Brain microvascular endothelial cell (primary cell): ENCODE measurements around the gene LPAR5.
"Not testable (repeated sequence)": the region's sequence is repeated elsewhere in the genome, so short reads cannot be mapped to it uniquely, and the experiment has no call there.

Source experiments
- DNase-seq: peaks from one replicate; pipeline ENCODE4 v3.0.0-alpha.2; 2020
- H3K27ac ChIP-seq: fragments of 250-450 bp; sonication (Bioruptor Pico); 2 replicates; pipeline ENCODE4 v1.5.1; 2020; ENCODE audit warnings: mild to moderate bottlenecking, moderate library complexity
- H3K27me3 ChIP-seq: fragments of 250-450 bp; sonication (Bioruptor Pico); replicated peaks from 2 replicates; pipeline ENCODE4 v1.5.1; 2020; ENCODE audit warnings: mild to moderate bottlenecking
- H3K36me3 ChIP-seq: fragments of 250-450 bp; sonication (Bioruptor Pico); replicated peaks from 2 replicates; pipeline ENCODE4 v1.5.1; 2020; ENCODE audit warnings: mild to moderate bottlenecking
- H3K4me3 ChIP-seq: 2 replicates; pipeline ENCODE4 v1.5.1; 2011; ENCODE audit warnings: low read depth, mild to moderate bottlenecking, control low read depth, low read length, moderate library complexity
- in situ Hi-C: cut with HindIII; loops from 2 replicates; pipeline ENCODE4 v1.10.0; 2017; ENCODE audit warnings: low sequenced_read_pairs, low pct_ligation_motif_present
- TF ChIP-seq, protein P1 (sequence below): IDR thresholded peaks from 2 replicates; pipeline ENCODE4 v1.5.1; 2011; ENCODE audit warnings: low read depth, mild to moderate bottlenecking, moderate library complexity, low read length, control low read depth, inconsistent platforms; ENCODE audit errors: missing control alignments

The LPAR5 gene

DNA sequence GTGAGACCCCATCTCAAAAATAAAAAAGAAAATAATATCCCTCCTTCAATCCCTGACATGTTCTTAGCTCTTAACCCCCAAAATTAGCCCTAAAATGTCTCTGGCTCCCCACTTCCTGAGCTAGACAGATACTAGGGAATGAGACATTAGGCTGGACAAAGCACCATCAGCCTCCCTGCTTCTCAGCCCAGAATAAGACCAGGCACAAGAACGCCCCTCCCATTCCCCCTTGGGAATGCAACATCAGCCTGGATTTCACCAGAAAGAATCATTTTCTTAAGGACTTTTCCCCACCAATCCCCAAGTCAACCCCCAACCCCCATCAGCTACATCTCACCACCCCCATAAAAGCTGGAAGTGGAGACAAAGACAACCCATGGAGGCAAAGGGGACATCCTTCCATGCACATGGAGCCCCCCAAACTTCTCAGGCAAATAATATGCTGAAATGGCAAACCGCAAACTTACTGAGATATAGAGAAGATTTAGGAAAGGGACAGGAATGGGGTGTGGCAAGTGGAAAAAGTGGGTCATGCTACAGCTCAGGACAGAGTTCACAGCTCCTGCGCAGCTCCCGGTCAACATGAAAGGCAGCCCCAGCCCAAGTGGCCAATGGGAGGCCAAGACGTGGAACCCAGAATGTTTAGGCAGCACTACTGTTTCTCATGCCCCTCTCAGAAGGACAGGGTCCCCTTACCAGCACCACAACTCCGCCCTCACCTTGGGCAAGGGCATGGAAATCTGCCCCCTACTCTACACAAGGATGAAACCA, 31.3 kb downstream of the LPAR5 start:
- H3K4me3 ChIP-seq, result peak overlapping the region; percentile 80
- no peak for DNase-seq
- H3K27me3 ChIP-seq, result no peaks in the 10 kb centered on the region
- in situ Hi-C loops, result no loop called here
- TF ChIP-seq, protein P1, sequence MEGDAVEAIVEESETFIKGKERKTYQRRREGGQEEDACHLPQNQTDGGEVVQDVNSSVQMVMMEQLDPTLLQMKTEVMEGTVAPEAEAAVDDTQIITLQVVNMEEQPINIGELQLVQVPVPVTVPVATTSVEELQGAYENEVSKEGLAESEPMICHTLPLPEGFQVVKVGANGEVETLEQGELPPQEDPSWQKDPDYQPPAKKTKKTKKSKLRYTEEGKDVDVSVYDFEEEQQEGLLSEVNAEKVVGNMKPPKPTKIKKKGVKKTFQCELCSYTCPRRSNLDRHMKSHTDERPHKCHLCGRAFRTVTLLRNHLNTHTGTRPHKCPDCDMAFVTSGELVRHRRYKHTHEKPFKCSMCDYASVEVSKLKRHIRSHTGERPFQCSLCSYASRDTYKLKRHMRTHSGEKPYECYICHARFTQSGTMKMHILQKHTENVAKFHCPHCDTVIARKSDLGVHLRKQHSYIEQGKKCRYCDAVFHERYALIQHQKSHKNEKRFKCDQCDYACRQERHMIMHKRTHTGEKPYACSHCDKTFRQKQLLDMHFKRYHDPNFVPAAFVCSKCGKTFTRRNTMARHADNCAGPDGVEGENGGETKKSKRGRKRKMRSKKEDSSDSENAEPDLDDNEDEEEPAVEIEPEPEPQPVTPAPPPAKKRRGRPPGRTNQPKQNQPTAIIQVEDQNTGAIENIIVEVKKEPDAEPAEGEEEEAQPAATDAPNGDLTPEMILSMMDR, result no peak
- H3K27ac ChIP-seq, result no peak overlapping the region
- peaks cover 36% of the 10 kb centered on the region for H3K36me3 ChIP-seq

DNA sequence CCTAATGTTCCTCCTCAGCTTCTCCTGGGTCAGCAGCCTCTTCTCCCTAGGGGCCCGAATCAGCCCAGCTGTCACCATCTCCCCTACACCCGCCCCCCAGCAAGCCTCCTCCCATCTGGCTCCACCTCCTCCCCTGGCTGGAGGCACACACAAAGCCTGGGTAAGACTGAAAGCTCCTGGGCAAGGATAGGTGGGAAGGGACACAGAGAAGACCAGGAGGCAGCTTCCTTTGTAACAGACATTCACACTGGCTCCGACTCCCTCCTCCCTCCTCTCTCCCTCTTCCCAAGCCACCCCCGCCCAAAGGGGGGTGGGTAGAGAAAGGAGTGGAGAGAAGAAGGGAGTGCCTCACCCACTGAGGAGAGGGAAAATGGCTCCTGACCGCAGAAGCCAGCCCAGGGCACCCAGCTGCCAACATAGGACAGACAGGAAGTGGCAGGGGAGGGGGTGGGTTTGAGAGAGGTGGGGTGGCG, 32.6 kb downstream of the LPAR5 start:
- in situ Hi-C loops, result no loop called here
- Histone ChIP-seq H3K27ac (no peak overlapping the region), H3K4me3 (peak overlapping the region; percentile 27), H3K27me3 (no peaks in the 10 kb centered on the region), H3K36me3 (peaks cover 50% of the 10 kb centered on the region)
- TF ChIP-seq, protein P1, result no peak
- DNase-seq, result no peak

DNA sequence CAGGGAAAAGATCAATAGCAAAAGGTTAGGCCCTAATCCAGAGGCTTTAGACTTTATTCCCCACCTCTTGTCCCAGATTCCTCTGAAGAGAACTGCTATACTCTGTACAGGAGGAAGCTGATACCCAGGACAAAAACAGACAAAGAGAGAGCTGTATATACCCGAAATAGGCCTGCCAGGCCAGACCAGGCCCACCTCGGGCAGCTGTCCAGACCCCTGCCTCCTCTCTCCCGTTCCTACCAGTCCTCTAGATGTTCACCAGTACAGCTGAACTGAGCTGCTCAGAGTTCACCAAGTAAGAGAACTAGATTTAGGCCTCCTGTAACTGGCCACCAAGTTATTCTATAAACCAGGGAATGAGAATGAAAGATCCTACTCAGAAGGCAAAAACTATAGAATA, 33.2 kb downstream of the LPAR5 start:
- Histone ChIP-seq H3K4me3 (no peak overlapping the region), H3K27ac (no peak overlapping the region), H3K27me3 (no peaks in the 10 kb centered on the region), H3K36me3 (peaks cover 56% of the 10 kb centered on the region)
- DNase-seq, result no peak
- in situ Hi-C loops, result no loop called here
- TF ChIP-seq, protein P1, result no peak

DNA sequence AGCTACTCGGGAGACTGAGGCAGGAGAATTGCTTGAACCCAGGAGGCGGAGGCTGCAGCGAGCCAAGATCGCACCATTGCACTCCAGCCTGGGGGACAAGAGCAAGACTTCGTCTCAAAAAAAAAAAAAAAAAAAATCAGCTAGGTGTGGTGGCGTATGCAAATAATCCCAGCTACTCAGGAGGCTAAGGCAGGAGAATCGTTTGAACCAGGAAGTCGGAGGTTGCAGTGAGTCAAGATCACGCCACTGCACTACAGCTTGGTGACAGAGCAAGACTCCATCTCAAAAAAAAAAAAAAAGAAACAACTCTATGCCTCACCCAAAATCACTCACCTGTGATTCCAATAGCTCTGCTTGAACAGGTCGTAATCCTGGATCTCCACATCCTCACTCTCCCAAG, 40.1 kb downstream of the LPAR5 start:
- H3K27me3 ChIP-seq, in situ Hi-C loops, H3K4me3 ChIP-seq, DNase-seq, H3K27ac ChIP-seq: not testable (repeated sequence)
- peaks cover 92% of the 10 kb centered on the region for H3K36me3 ChIP-seq

DNA sequence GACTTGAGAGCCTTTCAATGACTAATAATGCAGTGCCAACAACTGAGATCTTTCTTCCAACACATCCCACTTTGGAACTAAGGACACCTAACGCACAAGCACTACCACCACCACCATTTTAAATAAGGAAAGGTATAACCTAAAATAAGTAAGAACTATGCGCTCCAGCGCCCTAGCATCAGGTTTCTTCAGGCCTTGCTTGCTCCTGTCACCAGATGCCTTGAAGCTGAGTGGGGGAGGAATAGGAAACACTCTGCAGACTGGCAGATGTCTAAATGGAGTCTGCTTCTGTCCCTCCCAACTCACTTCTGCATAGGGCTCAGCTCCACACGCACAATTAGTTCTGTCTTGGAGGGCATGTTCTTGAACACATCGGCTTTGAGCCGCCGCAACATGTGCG, 43.7 kb downstream of the LPAR5 start:
- H3K27ac ChIP-seq, result no peak overlapping the region
- in situ Hi-C loops, result no loop called here
- TF ChIP-seq, protein P1, result no peak
- no peak for DNase-seq
- no peak overlapping the region for H3K4me3 ChIP-seq
- no peaks in the 10 kb centered on the region for H3K27me3 ChIP-seq
- H3K36me3 ChIP-seq, result peaks cover 91% of the 10 kb centered on the region

DNA sequence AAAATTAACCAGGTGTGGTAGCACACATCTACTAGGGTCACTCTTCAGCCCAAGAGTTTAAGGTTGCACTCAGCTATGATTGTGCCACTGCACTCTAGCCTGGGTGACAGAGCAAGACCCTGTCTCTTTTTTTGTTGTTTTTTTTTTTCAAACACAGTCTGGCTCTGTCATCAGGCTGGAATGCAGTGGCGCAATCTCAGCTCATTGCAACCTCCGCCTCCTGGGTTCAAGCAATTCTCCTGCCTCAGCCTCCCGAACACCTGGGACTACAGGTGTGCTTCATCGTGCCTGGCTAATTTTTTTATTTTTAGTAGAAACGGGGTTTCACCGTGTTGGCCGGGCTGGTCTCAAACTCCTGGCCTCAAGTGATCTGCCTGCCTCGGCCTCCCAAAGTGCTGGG, 49.2 kb downstream of the LPAR5 start:
- in situ Hi-C loops, H3K4me3 ChIP-seq: not testable (repeated sequence)
- H3K36me3 ChIP-seq, result peaks cover 85% of the 10 kb centered on the region

DNA sequence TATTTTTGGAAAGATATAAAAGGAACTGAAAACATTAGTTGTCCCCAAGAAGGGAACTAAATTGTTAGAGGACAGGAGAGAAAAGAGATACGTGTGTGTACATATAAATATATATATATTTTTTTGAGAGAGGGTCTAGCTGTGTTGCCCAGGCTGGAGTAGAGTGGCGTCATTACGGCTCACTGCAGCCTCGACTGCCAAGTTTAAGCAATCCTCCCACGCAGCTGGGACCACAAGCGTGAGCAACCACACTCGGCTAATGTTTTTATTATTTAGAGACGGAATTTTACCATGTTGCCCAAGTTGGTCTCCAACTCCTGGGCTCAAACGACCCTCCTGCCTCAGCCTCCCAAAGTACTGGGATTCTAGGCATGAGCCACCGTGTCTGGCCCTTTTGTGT, 51.5 kb downstream of the LPAR5 start:
- TF ChIP-seq, protein P1, result no peak
- peaks cover 80% of the 10 kb centered on the region for H3K36me3 ChIP-seq
- in situ Hi-C loops, result no loop called here

More for the DNA sequence above, 49.2 kb downstream of the LPAR5 start:
- DNase-seq, H3K27me3 ChIP-seq, H3K27ac ChIP-seq: not testable (repeated sequence)

More for the DNA sequence above, 51.5 kb downstream of the LPAR5 start:
- Histone ChIP-seq H3K27me3 (no peaks in the 10 kb centered on the region), H3K27ac (no peak overlapping the region), H3K4me3 (no peak overlapping the region)
- DNase-seq, result no peak
